ENCODE measurements around the gene TOM1L2.
A peak's percentile ranks its signal among the peaks of the same experiment; 100 is the strongest.
"Not testable (repeated sequence)": the region's sequence is repeated elsewhere in the genome, so short reads cannot be mapped to it uniquely, and the experiment has no call there.

TOM1L2 gene

GRCh38 chr17:17942846-17943245, 29.4 kb downstream of the TOM1L2 start:
- TF ChIP-seq CTCF (IDR thresholded peaks at IDR 0.05; ENCODE audit: control insufficient read depth, extremely low read depth, insufficient read depth): no peak
- H3K4me3 ChIP-seq (ENCODE audit: low read depth, low read length): no peak overlapping the region
- no peak for DNase-seq (ENCODE audit: low read depth)

- no peak for TF ChIP-seq CTCF (IDR thresholded peaks at IDR 0.05; ENCODE audit: control insufficient read depth, extremely low read depth, insufficient read depth)
- DNase-seq (ENCODE audit: low read depth): no peak
- no peak overlapping the region for H3K4me3 ChIP-seq (ENCODE audit: low read depth, low read length)
Observed at GRCh38 chr17:17941015-17941414, 31.2 kb downstream of the TOM1L2 start.

- peak; percentile 42 for DNase-seq (ENCODE audit: low read depth)
- TF ChIP-seq CTCF (IDR thresholded peaks at IDR 0.05; ENCODE audit: control insufficient read depth, extremely low read depth, insufficient read depth): no peak
- H3K4me3 ChIP-seq (ENCODE audit: low read depth, low read length): no peak overlapping the region
Observed at GRCh38 chr17:17940441-17940911, 31.7 kb downstream of the TOM1L2 start.

GRCh38 chr17:17939941-17940340, 32.3 kb downstream of the TOM1L2 start:
- DNase-seq (ENCODE audit: low read depth); H3K4me3 ChIP-seq (ENCODE audit: low read depth, low read length): not testable (repeated sequence)

GRCh38 chr17:17938388-17939107, 33.7 kb downstream of the TOM1L2 start:
- no peak for TF ChIP-seq CTCF (IDR thresholded peaks at IDR 0.05; ENCODE audit: control insufficient read depth, extremely low read depth, insufficient read depth)
- no peak for DNase-seq (ENCODE audit: low read depth)
- no peak overlapping the region for H3K4me3 ChIP-seq (ENCODE audit: low read depth, low read length)

GRCh38 chr17:17937958-17938357, 34.2 kb downstream of the TOM1L2 start:
- no peak overlapping the region for H3K4me3 ChIP-seq (ENCODE audit: low read depth, low read length)
- DNase-seq (ENCODE audit: low read depth): no peak
- no peak for TF ChIP-seq CTCF (IDR thresholded peaks at IDR 0.05; ENCODE audit: control insufficient read depth, extremely low read depth, insufficient read depth)

- no peak for TF ChIP-seq CTCF (IDR thresholded peaks at IDR 0.05; ENCODE audit: control insufficient read depth, extremely low read depth, insufficient read depth)
- no peak overlapping the region for H3K4me3 ChIP-seq (ENCODE audit: low read depth, low read length)
- DNase-seq (ENCODE audit: low read depth): no peak
Observed at GRCh38 chr17:17937201-17937853, 34.9 kb downstream of the TOM1L2 start.

Data from LNCaP clone FGC (cell line).